GM13977 (cell line): Measurements from ENCODE around the gene CD300A.
A peak's percentile ranks its signal among the peaks of the same experiment; 100 is the strongest.
"Not testable (repeated sequence)": the region's sequence is repeated elsewhere in the genome, so short reads cannot be mapped to it uniquely, and the experiment has no call there.

Experiments used
- DNase-seq: peaks from one replicate; pipeline ENCODE4 v3.0.0; 2012; ENCODE audit warnings: low spot score
- CTCF ChIP-seq: IDR thresholded peaks from 2 replicates; pipeline ENCODE4 v1.5.1; 2012; ENCODE audit warnings: mild to moderate bottlenecking, control low read depth; ENCODE audit not compliant: insufficient read depth; ENCODE audit errors: extremely low read depth, missing control alignments
- in situ Hi-C: fragments of 300-500 bp; cut with MboI; formaldehyde crosslinking; loops from one replicate; pipeline ENCODE4 v1.12.0; 2022; ENCODE audit warnings: low sequenced_read_pairs, low pct_unique_long_range_greater_than_20kb, mixed read lengths, inconsistent platforms; ENCODE audit not compliant: unreplicated experiment

Gene CD300A

GRCh38 chr17:74485841-74486240 is 19.4 kb downstream of the CD300A start:
- in situ Hi-C loops = no loop called here
- TF ChIP-seq CTCF = no peak
- DNase-seq = peak; percentile 1

GRCh38 chr17:74488276-74488675 is 21.8 kb downstream of the CD300A start:
- in situ Hi-C loops = not testable (repeated sequence)

GRCh38 chr17:74490716-74491115 is 24.3 kb downstream of the CD300A start:
- in situ Hi-C loops = no loop called here
- DNase-seq = peak; percentile 2

More at GRCh38 chr17:74488276-74488675, 21.8 kb downstream of the CD300A start:
- not testable (repeated sequence) for DNase-seq

GRCh38 chr17:74491626-74492025 is 25.2 kb downstream of the CD300A start:
- in situ Hi-C loops = no loop called here
- peak; percentile 5 for DNase-seq
- no peak for TF ChIP-seq CTCF

More at GRCh38 chr17:74490716-74491115, 24.3 kb downstream of the CD300A start:
- no peak for TF ChIP-seq CTCF

- TF ChIP-seq CTCF = peak; percentile 94
- DNase-seq = peak; percentile 72
- in situ Hi-C loops = no loop called here
Measured at GRCh38 chr17:74493331-74493833, 26.9 kb downstream of the CD300A start.

GRCh38 chr17:74497471-74497870 is 31.0 kb downstream of the CD300A start:
- no peak for TF ChIP-seq CTCF
- DNase-seq = no peak
- in situ Hi-C loops = no loop called here

GRCh38 chr17:74499992-74500391 is 33.6 kb downstream of the CD300A start:
- no peak for TF ChIP-seq CTCF

More at GRCh38 chr17:74499992-74500391, 33.6 kb downstream of the CD300A start:
- peak; percentile 1 for DNase-seq
- in situ Hi-C loops = no loop called here
